HG03520 (cell line): ENCODE measurements around the gene BRD1.
"Not testable (repeated sequence)": the region's sequence is repeated elsewhere in the genome, so short reads cannot be mapped to it uniquely, and the experiment has no call there.

ENCODE experiments used
- ATAC-seq: cut with Tn5 transposase; IDR thresholded peaks from one replicate; pipeline ENCODE4 v1.9.1; 2021; ENCODE audit warnings: mild to moderate bottlenecking, moderate library complexity; ENCODE audit not compliant: unreplicated experiment

BRD1 gene

DNA sequence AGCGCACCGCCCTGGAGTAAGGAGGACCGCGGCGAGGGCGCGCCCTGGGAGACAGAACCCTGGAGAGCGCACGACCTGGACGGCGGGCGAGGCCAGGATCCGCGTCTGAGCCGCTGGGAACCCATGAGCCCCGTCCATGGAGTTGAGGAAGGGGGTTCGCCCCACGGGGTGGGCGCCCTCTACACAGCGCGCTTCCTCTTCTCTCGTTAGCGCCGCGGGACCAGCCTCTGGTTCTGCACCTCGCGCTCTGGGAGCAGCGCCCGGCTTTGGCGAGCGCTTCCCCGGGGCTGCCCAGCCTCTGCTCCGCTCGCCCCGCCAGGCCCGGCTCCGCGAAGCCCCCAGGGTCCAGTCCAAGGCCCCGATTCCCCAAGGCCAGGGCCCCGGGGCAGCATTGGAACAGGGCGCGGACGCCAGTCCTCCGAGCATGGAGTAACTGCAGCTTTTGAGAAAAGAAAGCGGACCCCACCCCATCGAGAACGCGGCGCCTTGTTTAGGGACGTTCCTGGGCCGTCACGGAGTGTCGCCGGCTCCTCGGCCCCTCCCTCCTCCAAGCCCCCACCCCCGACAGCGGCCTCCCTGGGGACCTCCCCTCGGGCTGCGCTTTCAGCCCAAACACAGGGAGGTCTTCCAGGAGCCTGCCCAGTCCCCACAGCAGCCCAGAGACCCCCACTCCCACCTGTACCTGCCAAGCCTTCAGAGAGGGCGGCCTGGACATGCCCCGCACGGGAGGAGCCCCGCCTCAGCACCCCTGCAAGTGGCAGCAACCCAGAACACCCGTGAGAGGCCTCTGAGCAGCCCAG, 56.2 kb downstream of the BRD1 start:
- ATAC-seq, result no peak

DNA sequence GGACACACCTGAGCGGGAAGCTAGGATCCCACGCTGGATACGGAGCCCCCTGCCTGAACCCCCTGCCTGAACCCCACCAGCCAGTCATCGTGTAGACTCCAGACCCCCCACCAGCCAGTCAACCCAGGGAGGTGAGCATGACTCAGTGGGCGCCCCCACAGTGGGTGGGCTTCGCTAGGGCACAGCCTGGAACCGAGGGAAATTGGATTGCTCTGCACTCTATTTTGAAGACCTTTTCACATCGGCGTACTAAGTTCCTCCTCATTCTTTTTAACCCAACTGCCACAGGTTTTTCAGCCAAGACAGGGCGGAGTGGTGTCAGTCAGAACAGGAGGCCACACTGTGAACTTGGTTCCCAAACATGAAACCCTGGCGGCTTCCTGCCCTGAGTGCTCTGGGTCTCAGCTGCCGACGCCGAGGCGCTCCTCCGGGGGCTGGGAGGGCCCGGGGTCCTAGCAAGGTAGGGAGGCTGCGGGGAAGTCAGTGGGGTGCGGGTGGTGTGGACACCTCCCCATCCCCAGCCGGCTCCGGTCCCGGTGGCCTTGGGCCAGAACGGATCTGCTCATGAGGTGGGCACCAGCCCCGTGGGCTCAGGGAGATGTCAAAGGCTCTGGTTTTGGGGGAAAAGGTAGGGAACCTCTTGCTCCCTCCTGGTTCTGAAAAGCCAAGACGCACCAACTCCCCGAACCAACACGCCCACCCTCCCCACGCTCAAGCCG, 57.0 kb downstream of the BRD1 start:
- no peak for ATAC-seq

DNA sequence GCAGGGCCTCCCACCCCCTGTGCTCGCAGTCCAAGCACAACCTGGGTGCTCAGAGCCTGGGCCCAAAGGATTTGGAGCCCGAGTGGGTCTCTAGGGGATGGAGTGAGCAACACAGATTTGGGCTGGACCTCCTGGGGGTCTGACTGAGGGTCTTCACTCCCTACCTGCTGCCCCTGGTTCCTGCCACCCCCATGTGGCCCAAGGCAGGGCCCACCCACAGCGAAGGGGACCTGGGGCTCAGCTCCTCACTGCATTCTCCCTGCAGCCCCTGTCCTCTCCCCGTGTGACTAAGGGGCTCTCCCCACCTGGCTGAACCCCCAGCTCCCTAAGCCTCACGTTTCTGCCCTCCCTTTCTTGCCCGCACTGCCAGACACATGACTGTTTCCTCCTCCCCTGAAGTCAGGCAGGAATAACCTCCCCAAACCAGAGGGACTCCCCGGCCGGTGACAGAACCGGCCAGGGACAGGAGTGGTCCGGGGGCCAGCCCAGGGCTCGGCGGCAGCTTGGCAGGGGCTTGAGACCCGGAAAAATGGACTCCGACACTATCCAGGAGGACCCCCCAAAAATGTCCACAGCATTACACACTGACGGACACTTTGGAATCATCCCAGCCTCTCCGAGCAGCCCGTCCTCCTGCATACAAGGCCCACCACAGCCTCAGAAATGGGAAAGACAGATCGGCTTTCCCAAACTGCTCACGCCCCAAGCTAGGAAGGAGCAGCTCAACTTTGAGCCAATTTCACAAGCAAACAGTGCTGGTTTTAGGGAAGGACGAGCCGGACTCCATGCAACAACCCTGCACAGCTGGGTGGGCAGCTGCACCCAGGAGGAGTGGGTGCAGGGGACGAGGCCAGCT, 57.8 kb downstream of the BRD1 start:
- no peak for ATAC-seq

DNA sequence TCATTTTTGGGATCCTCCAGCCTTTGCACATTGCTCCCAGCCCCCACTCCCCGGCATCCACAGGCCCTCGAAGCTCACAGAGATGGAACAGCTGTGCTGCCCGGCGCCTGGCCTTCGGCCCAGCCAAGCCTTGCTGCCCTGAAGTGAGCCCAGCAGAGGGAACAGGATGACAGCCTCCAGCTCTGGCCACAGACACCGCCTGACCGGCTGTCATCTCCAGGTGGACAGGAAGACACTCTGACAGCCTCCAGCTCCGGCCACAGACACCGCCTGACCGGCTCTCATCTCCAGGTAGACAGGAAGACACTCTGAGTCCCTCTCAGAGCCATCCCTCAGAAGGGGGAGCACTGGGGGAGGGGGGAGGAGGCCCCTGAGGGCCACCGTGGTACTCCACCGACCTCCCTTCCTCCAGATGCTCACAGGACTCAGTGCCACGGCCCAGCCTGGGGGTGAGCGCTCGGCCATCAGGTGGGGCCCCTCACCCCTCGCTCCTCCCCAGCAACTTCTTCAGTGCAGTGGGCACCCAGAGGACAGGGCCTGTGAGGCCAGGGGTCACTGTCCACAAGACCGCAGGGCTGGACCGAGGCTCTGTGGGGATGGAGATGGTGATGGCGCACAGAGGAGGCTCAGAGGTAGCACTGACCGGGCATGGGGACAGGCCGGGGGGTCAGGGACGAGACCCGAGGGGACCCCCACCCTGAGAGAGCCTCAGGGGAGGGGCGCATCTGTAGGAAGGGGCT, 58.6 kb downstream of the BRD1 start:
- ATAC-seq, result no peak

DNA sequence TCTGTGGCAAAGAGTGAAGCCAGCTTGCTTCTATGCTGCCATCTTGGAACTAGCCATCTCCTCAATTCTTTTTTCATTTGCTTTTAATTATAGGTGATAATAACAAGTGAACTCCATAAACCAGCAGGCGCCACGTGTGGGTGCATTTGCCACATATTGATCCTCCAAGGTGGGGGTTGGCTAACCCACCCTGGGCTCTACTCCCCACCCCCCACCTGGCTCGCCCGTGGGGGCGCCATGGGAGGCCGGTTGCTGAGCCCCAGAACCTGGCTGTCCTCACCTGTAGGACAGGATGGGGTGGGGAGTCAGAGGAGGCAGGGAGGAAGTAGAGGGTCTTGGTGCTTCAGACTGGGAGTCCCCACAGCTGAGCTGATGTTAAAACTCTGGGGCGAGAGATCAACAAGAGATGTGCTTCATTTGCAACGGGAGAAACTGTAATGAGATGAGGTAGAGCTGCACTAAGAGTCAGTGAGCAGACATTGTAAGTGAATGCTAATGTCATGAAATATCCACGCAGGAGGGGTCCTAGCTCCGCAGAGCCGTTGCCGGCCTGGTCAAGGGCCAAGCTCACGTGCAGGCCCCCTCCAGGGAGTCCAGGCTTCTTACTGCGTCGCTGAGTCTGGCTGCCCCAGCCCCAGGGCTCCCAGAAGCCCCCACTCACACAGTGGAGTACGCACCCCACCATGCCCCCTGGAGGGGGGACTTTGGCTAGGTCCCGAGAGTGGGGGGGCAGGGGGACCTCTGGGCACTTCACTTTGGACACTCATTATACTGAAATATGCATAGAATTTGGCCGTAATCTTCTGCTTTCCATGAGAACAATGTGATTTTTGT, 59.4 kb downstream of the BRD1 start:
- no peak for ATAC-seq

DNA sequence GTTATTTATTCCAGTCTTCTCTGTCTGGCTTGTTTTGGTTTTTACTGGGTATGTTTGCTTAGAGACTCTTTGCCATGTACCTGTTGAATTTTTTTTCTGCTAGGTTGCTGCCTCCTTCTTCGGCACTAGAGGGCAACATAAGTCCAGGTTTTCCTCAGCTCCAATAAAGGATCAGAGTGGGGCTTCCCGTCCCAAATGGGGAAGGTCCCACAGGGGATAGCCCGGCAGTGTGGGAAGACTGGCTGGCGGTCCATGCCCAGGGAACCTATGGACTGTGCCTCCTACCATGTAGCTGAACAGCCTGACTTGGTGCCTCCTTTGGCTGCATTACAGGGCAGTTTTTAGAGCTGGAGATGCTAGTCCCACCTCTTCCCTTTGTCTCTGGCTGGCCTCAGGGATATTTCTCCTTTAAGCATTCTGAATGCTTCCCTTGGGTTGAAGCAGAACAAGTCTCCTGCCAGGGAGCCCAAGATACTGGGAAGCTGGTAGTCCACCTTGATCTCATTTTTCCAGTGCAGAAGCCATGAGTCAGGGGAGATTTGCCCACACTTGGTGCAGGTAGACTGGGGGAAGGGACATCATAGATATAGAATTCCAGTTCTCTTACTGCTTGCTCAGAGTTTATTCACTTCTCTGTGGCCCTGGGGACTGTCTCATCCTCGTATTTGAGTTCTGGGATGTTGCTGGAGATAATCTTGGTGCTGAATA, 60.2 kb downstream of the BRD1 start:
- no peak for ATAC-seq

DNA sequence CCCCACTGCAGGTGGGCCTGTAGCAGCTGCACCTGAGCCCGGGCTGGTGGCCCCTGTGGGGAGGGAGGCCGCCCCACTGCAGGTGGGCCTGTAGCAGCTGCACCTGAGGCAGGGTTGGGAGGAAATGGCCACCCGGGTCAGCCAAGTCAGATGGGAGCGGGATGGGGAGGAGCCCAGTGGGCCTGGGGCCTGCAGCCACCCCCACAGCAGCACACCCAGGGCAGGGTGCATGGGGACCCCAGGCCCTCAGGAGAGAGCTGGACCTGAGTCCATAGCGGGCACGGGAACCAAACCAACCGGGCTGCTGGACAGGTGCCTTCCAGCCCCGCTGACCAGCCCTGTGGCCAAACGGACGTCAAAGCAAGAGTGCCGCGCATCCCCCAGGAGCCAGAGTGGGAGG, 61.7 kb downstream of the BRD1 start:
- ATAC-seq, result no peak

DNA sequence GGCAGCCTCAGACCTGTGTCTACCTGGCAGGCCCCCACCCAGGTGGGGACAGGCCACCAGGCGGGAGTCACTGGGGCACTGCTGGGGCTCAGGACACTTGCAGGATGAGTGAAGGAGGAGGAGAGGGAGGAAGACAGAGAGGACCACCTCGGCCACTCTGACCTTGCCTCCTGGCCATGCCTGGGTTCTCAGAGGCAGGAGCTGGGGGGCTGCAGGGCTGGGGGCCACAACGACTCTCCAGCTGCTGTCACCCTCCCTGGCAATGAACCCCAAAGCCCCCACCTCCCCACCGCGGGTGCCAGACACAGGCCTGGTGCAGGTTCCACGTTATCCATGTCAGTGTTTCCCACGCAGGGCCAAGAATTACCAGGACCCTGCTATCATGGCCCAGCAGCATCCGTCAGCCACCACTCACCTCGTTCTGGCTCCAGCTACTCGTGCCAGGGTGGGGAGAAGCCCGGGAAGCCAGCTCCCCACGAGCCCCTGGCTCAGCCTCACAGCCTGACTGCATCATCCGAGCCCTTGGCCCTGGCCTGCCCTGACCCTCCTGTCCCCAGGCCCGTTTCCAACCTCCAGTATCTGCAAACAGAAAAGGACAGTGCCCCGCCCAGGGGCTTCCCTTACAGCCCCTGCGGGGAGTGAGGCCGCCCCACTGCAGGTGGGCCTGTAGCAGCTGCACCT, 62.4 kb downstream of the BRD1 start:
- ATAC-seq, result no peak

DNA sequence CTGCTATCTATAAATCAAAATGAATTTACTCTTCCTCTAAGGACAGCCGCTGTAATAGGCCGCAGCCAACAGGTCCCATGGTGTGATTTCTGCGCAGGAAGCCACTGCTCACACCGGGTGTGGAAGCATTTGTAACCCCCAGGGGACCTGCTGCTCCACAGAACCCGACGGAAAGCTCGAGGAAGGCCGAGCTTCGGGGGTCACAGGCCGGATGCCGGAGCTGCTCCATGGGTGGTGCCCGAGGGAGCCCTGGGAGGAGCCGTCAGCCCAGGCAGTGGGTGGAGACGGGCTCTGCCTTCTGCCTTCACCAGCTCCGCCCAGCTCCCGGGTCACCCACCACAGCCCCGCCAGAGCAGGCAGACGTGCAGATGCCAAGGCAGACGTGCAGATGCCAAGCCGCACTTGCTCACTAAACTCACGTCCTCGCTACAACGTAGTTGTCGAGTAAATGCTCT, 63.5 kb downstream of the BRD1 start:
- no peak for ATAC-seq

DNA sequence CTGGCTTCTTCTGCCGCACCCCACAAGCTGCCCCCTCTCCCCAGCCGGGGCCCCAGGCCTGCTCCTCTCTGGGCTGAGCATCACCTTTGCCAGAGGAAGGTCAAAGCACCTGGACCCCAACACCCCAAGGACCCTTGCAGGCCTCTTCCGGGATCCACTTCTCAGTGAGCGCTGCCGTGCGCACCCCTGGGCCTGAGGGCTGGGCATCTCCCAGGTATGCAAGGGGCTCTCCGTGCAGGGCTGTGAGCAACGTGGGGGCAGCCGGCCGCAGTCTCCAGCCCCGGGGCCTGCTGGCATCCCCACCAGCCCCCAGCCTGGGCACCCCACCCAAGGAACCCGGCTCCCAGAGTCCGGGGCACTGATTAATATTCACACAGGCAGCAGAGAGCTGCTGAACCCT, 64.0 kb downstream of the BRD1 start:
- no peak for ATAC-seq

DNA sequence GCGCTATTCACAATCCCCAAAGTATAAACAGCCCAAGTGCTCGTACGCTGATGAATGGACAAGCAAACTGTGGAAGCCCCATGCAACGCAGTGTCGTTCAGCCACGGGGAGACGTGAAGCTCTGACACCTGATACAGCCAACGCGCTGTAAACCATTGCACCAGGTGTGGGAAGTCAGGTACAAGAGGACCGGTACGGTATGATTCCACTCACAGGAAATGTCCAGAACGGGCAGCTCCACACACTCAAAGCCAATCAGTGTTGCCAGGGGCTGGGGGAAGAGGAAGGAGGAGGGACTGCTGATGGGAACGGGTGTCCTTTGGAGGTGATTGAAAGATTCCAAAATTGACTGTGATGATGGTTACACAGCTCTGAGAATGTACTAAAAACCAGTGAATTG, 64.5 kb downstream of the BRD1 start:
- ATAC-seq, result no peak

DNA sequence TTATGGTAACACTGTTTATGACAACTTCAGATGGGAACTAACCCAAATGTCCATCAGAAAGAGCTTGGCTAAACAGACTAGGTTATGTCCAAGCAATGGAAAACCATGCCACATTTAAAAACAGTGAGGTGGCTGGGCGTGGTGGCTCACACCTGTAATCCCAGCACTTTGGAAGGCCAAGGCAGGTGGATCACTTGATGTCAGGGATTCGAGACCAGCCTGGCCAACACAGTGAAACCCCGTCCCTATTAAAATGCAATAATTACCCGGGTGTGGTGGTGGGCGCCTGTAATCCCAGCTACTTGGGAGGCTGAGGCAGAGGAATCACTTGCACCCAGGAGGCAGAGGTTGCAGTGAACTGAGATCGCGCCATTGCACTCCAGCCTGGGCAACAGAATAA, 65.1 kb downstream of the BRD1 start:
- not testable (repeated sequence) for ATAC-seq

DNA sequence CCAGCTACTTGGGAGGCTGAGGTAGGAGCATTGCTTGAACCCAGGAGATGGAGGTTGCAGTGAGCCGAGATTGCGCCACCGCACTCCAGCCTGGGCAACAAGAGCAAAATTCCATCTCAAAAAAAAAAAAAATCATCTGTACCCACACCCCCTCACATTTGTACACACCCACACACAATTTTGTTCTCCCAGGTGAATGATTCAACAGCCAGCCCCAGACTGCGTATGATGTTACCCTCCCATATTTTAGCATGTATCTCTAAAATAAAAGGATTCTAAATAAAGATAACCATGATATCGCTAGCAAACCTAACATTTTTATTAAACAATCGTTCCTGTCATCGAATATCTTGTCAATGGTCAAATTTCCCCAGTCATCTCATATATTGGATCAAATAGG, 65.8 kb downstream of the BRD1 start:
- no peak for ATAC-seq

DNA sequence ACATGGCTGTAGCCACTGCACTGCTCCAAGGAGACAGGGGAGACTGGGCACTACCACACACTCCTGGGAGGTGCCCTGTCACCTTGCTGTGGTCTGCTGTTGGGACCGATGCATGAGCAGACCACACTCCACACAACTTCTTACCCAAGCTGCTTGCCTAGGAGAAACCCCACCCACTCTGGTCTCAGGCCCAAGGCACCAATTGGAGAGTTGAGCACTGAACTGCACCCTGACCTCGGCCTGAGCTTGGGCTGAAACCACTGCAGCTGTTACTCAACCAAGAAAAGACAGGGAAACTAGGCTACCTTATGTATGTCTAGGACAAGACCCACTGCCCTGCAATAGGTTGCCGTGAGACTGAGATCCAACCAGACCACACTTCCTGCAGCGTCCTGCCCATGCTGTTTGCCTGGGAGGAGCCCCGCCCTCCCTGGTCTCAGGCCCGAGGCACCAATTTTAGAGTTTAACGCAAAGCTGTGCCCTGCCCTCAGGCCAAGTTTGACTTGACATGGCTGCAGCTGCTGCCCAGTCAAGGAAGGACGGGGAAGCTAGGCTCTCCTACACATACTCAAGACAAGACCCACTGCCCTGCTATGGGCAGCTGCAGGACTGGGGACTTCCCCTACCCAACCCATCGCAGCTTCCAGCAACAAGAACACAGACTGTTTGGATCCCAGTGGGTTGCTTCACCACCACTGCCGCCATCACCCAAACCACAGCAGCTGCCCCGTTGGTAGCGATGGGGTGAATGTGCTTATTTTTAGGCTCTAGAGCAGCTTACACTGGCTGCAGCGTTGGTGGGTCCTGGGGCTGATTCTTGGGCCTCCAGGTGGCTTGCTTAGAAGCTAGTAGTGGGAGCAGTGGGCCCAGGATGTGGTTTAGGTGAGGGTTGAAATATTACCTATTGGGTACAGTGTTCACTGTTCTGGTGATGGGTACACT, 66.8 kb downstream of the BRD1 start:
- ATAC-seq, result peak; percentile 57

DNA sequence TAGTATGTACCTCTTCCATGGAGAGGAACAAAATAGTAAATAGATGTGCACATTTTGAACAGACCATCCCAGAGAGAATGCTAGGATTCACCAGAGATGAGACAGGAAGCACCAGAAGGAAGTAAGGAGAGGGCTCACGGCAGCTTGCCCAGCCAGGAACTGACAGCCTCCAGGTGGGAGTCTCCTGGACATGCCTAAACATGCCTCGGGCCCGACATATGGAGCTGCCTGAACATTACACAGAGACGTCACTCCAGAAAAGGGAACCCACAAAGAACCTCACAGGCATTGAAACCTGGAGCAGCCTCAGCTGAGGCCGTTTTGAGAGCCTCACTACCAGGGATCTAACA, 67.4 kb downstream of the BRD1 start:
- ATAC-seq, result peak; percentile 18

DNA sequence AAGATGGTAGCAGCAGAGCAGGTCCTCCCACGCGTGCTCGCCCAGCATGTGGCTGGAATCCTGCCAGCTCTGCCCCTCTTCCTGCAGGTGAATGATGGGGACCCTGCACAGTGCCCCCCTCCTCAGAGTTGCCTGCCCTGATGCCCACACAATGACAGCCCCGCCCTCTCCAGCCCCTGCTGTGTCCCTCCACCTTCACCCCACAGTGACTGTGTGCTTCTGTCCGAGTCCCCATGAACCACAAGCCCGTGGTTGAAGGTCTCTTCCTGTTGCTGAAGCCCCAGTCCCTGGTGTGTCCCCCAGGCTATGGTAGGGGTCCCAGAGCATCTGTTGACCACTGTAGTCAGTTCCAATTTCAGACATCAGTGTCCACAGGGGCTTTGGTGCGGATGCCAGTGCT, 71.0 kb downstream of the BRD1 start:
- no peak for ATAC-seq

DNA sequence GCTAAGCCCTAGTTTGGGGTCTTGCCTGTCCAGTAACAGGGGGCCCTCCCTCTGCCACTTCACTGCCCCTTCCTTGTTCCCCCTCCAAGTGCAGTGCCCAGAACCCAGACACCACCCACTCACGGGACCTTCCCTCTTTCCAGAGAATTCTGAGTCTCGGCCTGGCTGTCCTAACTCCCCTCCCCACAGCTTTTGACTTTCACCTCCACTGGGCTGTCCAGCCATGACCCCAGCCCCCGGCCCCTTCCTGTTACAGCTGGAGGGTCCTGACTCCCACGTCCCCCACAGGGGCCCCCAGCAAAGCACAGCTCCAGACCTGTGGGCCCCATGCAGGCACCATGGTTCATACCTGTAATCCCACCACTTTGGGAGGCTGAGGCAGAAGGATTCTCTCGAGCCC, 71.5 kb downstream of the BRD1 start:
- no peak for ATAC-seq

DNA sequence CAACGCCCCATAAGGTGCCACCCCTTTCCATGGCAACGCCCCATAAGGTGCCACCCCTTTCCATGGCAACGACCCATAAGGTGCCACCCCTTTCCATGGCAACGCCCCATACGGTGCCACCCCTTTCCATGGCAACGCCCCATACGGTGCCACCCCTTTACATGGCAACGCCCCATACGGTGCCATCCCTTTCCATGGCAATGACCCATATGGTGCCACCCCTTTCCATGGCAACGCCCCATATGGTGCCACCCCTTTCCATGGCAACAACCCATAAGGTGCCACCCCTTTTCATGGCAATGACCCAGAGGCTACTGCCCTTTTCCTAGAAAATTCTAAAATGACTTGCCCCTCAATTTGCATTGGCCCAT, 72.1 kb downstream of the BRD1 start:
- no peak for ATAC-seq
